CD14-positive monocyte (primary cell): ENCODE results near the gene CCT2. TPM values are rescaled to one million over a fixed set of nuclear protein-coding genes. Genes with fewer than 3 reads are reported as not detected.

Source experiments
- DNase-seq, 3 donors: peaks; one replicate each; pipeline ENCODE4 v3.0.0-alpha.2; 2011 to 2022
- H2AFZ ChIP-seq: 2 replicates; pipeline ENCODE4 v1.6.0; 2012; ENCODE audit warnings: mild to moderate bottlenecking, low read depth, low read length, inconsistent platforms; ENCODE audit not compliant: insufficient read depth, poor library complexity, severe bottlenecking
- H3K27ac ChIP-seq, 2 donors: 1 replicate in 1 of 2; 2 replicates in 1 of 2; pipeline ENCODE4 v1.5.1; 2012 to 2013; ENCODE audit warnings: low read length in 2 of 2, control low read depth in 1 of 2, inconsistent platforms in 1 of 2, low read depth in 1 of 2, mild to moderate bottlenecking in 1 of 2
- H3K27me3 ChIP-seq, 2 donors: one replicate each; pipeline versions ENCODE4 v1.6.0 to v1.6.1; 2011 to 2013; ENCODE audit warnings: low read length in 2 of 2; ENCODE audit not compliant: control insufficient read depth in 2 of 2, insufficient read depth in 2 of 2
- H3K36me3 ChIP-seq, 2 donors: replicated peaks in 1 of 2; 1 replicate in 1 of 2; 2 replicates in 1 of 2; pipeline versions ENCODE4 v1.5.1 to v1.6.1; 2012 to 2013; ENCODE audit warnings: low read length in 2 of 2, control low read depth in 1 of 2, inconsistent platforms in 1 of 2, mild to moderate bottlenecking in 1 of 2; ENCODE audit not compliant: insufficient read depth in 2 of 2, control insufficient read depth in 1 of 2
- H3K4me1 ChIP-seq, 2 donors: 1 replicate in 1 of 2; 2 replicates in 1 of 2; pipeline versions ENCODE4 v1.5.1 to v1.6.1; 2012 to 2013; ENCODE audit warnings: low read length in 2 of 2, control low read depth in 1 of 2, inconsistent platforms in 1 of 2, mild to moderate bottlenecking in 1 of 2, moderate library complexity in 1 of 2; ENCODE audit not compliant: insufficient read depth in 2 of 2, control insufficient read depth in 1 of 2
- H3K4me2 ChIP-seq: replicated peaks from 2 replicates; pipeline ENCODE3; 2012; ENCODE audit warnings: low read length, moderate library complexity, mild to moderate bottlenecking; ENCODE audit not compliant: poor library complexity, severe bottlenecking; ENCODE audit errors: extremely low read depth
- H3K4me3 ChIP-seq, 3 experiments: fragments of 200-600 bp in 1 of 3; sonication (generic) in 1 of 3; replicated peaks in 1 of 3; 1 replicate in 2 of 3; 2 replicates in 1 of 3; pipeline ENCODE4 v1.5.1; 2011 to 2013; ENCODE audit warnings: low read length in 3 of 3, mild to moderate bottlenecking in 3 of 3, control low read depth in 2 of 3, low read depth in 2 of 3, inconsistent platforms in 1 of 3, moderate library complexity in 1 of 3
- H3K79me2 ChIP-seq: 2 replicates; pipeline ENCODE4 v1.6.0; 2012; ENCODE audit warnings: mild to moderate bottlenecking, control low read depth, inconsistent platforms, low read length, moderate library complexity; ENCODE audit not compliant: insufficient read depth
- H3K9ac ChIP-seq: 2 replicates; pipeline ENCODE4 v1.6.0; 2017; ENCODE audit warnings: low read length, mild to moderate bottlenecking; ENCODE audit not compliant: insufficient read depth, poor library complexity, severe bottlenecking
- H3K9me3 ChIP-seq, 2 donors: replicated peaks in 1 of 2; 1 replicate in 1 of 2; 2 replicates in 1 of 2; pipeline versions ENCODE4 v1.5.1 to v1.6.1; 2012 to 2013; ENCODE audit warnings: low read length in 2 of 2, control low read depth in 1 of 2; ENCODE audit not compliant: control insufficient read depth in 1 of 2, insufficient read depth in 1 of 2
- H4K20me1 ChIP-seq: 2 replicates; pipeline ENCODE4 v1.6.0; 2012; ENCODE audit warnings: mild to moderate bottlenecking, low read length, control low read depth, moderate library complexity; ENCODE audit not compliant: insufficient read depth
- H3K27ac Mint-ChIP-seq, 7 donors: one replicate each; pipeline ENCODE4 v1.8.0; 2020; ENCODE audit warnings: mild to moderate bottlenecking in 7 of 7, mixed read lengths in 7 of 7, moderate library complexity in 6 of 7, inconsistent platforms in 2 of 7
- H3K27me3 Mint-ChIP-seq, 3 donors: one replicate each; pipeline ENCODE4 v1.8.0; 2021 to 2022; ENCODE audit warnings: low read depth in 3 of 3, mild to moderate bottlenecking in 3 of 3, mixed read lengths in 3 of 3, moderate library complexity in 3 of 3, inconsistent platforms in 1 of 3
- H3K36me3 Mint-ChIP-seq, 2 donors: one replicate each; pipeline ENCODE4 v1.8.0; 2020; ENCODE audit warnings: mixed read lengths in 2 of 2, inconsistent platforms in 1 of 2, mild to moderate bottlenecking in 1 of 2
- H3K4me1 Mint-ChIP-seq: one replicate; pipeline ENCODE4 v1.8.0; 2020; ENCODE audit warnings: mild to moderate bottlenecking, mixed read lengths
- H3K4me3 Mint-ChIP-seq, 2 donors: one replicate each; pipeline ENCODE4 v1.8.0; 2020; ENCODE audit warnings: mild to moderate bottlenecking in 2 of 2, mixed read lengths in 2 of 2, moderate library complexity in 1 of 2
- H3K9me3 Mint-ChIP-seq, 7 donors: one replicate each; pipeline ENCODE4 v1.8.0; 2020 to 2022; ENCODE audit warnings: mixed read lengths in 7 of 7, mild to moderate bottlenecking in 6 of 7, moderate library complexity in 6 of 7, inconsistent platforms in 2 of 7
- WGBS: methylation state at CpG from one replicate; pipeline ENCODE4 v1.1.5; 2013; ENCODE audit warnings: missing lambda C conversion rate; ENCODE audit not compliant: insufficient coverage; 5-methylcytosine and 5-hydroxymethylcytosine counted together
- intact Hi-C, 2 donors: fragments of 100-400 bp; cut with micrococcal nuclease; formaldehyde crosslinking; loops; one replicate each; pipeline versions ENCODE4 v1.15.0 to v1.15.1; 2023
- polyA plus RNA-seq, 3 donors: library from polyadenylated mRNA; depleted of rRNA in 1 of 3; unstranded in 2 of 3; stranded (reverse) in 1 of 3; fragments of 300-500 nt in 2 of 3; fragments of >200 nt in 1 of 3; fragmentation: Illumina TruSeq in 2 of 3; gene quantifications; 1 replicate in 2 of 3; 2 replicates in 1 of 3; pipeline ENCODE4 v1.2.3, GENCODE V29; 2012 to 2021
- TF ChIP-seq, protein P1 (sequence below): fragments of 200-600 bp; IDR thresholded peaks from one replicate; pipeline ENCODE4 v1.8.0; 2022; ENCODE audit warnings: antibody characterized with exemption, mild to moderate bottlenecking

Gene CCT2
- polyA plus RNA-seq, 3 donors, result 39.8 to 87.4 (median 63.3) TPM

DNA sequence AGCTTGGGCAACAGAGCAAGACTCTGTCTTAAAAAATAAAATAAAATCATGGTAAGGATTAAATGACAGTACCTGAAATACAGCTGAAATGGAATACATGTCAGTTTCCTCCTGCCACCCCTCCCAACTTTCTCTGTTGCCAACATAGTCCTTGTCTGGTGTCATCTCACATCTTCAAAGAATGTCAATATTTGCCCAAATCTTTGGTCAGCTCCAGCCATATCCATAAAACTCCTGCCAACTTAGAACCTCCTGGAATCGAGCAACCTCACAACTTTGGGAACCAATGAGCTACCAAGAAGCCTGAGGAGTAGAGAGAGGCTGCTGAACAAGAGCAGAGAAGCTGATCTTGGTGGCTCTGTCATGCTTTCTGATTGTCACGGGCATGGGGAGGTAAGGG, 36.3 kb downstream of the CCT2 start:
- no peaks in the 10 kb centered on the region for H3K27me3 ChIP-seq
- no peaks in the 10 kb centered on the region for H4K20me1 ChIP-seq
- no peaks in the 10 kb centered on the region for H3K9me3 ChIP-seq
- no peaks in the 10 kb centered on the region for H3K36me3 ChIP-seq
- no peak overlapping the region for H3K4me3 ChIP-seq
- Mint-ChIP-seq H3K36me3 (no peaks in the 10 kb centered on the region), H3K27me3 (peaks cover 0 to 4% (median 2%) of the 10 kb centered on the region in 3 donors), H3K27ac (no peak overlapping the region), H3K4me3 (no peak overlapping the region), H3K9me3 (peaks cover 0 to 2% (median 0%) of the 10 kb centered on the region in 7 donors), H3K4me1 (no peaks in the 10 kb centered on the region)
- intact Hi-C loops, result no loop called here
- no CpG with 5 or more reads among the region's 2 CpGs for WGBS
- no peak overlapping the region for H2AFZ ChIP-seq
- TF ChIP-seq, protein P1, sequence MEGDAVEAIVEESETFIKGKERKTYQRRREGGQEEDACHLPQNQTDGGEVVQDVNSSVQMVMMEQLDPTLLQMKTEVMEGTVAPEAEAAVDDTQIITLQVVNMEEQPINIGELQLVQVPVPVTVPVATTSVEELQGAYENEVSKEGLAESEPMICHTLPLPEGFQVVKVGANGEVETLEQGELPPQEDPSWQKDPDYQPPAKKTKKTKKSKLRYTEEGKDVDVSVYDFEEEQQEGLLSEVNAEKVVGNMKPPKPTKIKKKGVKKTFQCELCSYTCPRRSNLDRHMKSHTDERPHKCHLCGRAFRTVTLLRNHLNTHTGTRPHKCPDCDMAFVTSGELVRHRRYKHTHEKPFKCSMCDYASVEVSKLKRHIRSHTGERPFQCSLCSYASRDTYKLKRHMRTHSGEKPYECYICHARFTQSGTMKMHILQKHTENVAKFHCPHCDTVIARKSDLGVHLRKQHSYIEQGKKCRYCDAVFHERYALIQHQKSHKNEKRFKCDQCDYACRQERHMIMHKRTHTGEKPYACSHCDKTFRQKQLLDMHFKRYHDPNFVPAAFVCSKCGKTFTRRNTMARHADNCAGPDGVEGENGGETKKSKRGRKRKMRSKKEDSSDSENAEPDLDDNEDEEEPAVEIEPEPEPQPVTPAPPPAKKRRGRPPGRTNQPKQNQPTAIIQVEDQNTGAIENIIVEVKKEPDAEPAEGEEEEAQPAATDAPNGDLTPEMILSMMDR, result no peak
- H3K4me1 ChIP-seq, result no peaks in the 10 kb centered on the region
- no peak for DNase-seq
- H3K9ac ChIP-seq, result no peak overlapping the region
- no peak overlapping the region for H3K27ac ChIP-seq
- H3K79me2 ChIP-seq, result no peaks in the 10 kb centered on the region
- no peak overlapping the region for H3K4me2 ChIP-seq

DNA sequence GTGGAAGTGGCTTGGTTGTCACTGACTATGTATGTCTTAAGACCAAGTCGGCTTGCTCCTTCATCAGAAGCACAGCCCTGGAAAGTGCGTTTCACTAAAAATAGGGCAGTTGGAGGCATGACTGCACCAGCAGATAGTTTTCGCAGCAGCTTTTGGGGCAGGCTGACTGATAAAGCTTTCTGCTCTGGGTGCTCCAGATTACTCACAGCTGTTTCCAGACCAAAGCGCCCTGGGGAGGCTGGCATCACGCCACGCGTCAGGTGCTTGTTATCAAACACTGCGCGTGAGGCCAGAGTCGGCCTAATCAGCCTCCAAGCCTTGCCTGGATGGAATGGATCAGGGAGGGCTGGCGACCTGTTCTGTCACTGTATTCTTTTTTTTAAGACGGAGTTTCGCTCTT, 38.7 kb downstream of the CCT2 start:
- intact Hi-C loops, result no loop called here
- no peaks in the 10 kb centered on the region for H3K4me1 ChIP-seq
- WGBS, result 95% methylated on average over 7 of the region's 13 CpGs
- H3K9me3 ChIP-seq, result no peaks in the 10 kb centered on the region
- H3K79me2 ChIP-seq, result no peaks in the 10 kb centered on the region
- H4K20me1 ChIP-seq, result no peaks in the 10 kb centered on the region
- no peak overlapping the region for H3K9ac ChIP-seq
- H3K27ac ChIP-seq, result no peak overlapping the region
- peaks cover 0 to 2% (median 0%) of the 10 kb centered on the region in 7 donors for H3K9me3 Mint-ChIP-seq
- no peaks in the 10 kb centered on the region for H3K36me3 Mint-ChIP-seq
- H3K27me3 Mint-ChIP-seq, result peaks cover 0 to 2% (median 1%) of the 10 kb centered on the region in 3 donors
- TF ChIP-seq, protein P1, result no peak
- H3K4me2 ChIP-seq, result no peak overlapping the region
- no peaks in the 10 kb centered on the region for H3K27me3 ChIP-seq
- H3K36me3 ChIP-seq, result no peaks in the 10 kb centered on the region
- no peak for DNase-seq
- H3K4me3 Mint-ChIP-seq, result no peak overlapping the region
- no peak overlapping the region for H3K4me3 ChIP-seq
- peaks cover 2% of the 10 kb centered on the region for H3K4me1 Mint-ChIP-seq
- no peak overlapping the region for H2AFZ ChIP-seq
- no peak overlapping the region for H3K27ac Mint-ChIP-seq
